Left kidney (tissue), 8 donors: Measurements from ENCODE around the gene TBCK. TPM values are rescaled to one million over a fixed set of nuclear protein-coding genes. Genes with fewer than 3 reads are reported as not detected.

ENCODE experiments used
- DNase-seq: peaks from one replicate; pipeline ENCODE4 v3.0.0-alpha.2; 2013
- long read RNA-seq, 8 donors: transcript quantifications; one replicate each; lab custom pipeline, GENCODE V29; 2026
- polyA plus RNA-seq: library from polyadenylated mRNA; unstranded; fragments of 120-200 nt; gene quantifications from one replicate; pipeline ENCODE4 v1.2.1, GENCODE V29; 2013; ENCODE audit not compliant: insufficient read length

The TBCK gene
- polyA plus RNA-seq: 71.6 TPM
- long read RNA-seq, donor 1, partial matches to known transcripts: 7 of 10 reads
- long read RNA-seq, donor 1, other reads (novel, unspliced or antisense): 0 of 10 reads
- long read RNA-seq, donor 2: 0 reads
- long read RNA-seq, donor 3, partial matches to known transcripts: 13 of 14 reads
- long read RNA-seq, donor 3, other reads (novel, unspliced or antisense): 0 of 14 reads
- long read RNA-seq, donor 4: 0 reads
- long read RNA-seq, donor 5, partial matches to known transcripts: 11 of 13 reads
- long read RNA-seq, donor 5, other reads (novel, unspliced or antisense): 0 of 13 reads
- long read RNA-seq, donor 6, partial matches to known transcripts: 0 of 1 reads
- long read RNA-seq, donor 6, other reads (novel, unspliced or antisense): 0 of 1 reads
- long read RNA-seq, donor 7, partial matches to known transcripts: 0 of 6 reads
- long read RNA-seq, donor 7, other reads (novel, unspliced or antisense): 0 of 6 reads
- long read RNA-seq, donor 8, partial matches to known transcripts: 0 of 2 reads
- long read RNA-seq, donor 8, other reads (novel, unspliced or antisense): 0 of 2 reads

DNA sequence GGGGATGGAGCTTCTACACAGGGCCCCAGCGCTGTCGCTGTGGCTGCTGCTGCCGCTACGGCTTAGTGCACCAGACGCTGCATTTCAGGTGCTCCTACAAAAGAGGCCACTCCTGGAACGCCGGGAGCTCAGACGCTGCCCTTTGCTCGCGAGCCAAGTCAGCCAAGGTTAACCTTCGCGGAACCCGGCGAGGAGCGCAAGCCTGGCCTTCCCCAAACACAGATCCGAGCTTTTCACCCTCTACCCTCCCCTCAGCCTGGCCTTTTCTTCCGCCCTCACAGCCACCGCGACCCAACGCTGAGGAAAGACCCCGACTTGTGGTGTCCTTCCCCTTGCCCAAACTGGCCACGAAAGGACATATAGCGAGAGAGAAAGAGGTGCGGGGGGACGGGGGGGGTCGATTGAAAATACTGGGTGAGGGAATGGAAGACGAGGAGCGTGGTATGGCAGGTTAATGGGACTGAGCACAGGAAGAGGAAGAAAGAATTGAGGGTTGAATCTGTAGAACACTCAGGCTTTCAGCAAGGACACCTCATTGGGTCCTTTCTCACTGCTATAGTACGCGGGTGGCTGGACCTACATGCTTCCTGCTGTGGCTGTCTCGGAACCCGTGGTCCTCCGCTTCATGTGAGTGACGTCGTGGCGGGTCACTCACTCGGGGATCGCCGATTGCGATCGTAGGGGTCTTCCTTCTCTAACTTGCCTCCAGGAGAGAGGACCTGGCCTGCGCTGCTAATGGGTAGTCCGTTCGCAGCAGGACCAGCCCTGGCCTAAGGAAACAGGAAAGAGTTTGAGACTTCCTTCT is at the start of gene TBCK, which contains the start of gene AIMP1:
TBCK (minus strand) TSS at position 242 of the 805 bp plus-strand sequence. CDS start 7,249 bp downstream, outside the sequence.
AIMP1 (plus strand) TSS at position 583 of the 805 bp plus-strand sequence. CDS start 8,460 bp downstream, outside the sequence.
- DNase-seq: peak; percentile 95

DNA sequence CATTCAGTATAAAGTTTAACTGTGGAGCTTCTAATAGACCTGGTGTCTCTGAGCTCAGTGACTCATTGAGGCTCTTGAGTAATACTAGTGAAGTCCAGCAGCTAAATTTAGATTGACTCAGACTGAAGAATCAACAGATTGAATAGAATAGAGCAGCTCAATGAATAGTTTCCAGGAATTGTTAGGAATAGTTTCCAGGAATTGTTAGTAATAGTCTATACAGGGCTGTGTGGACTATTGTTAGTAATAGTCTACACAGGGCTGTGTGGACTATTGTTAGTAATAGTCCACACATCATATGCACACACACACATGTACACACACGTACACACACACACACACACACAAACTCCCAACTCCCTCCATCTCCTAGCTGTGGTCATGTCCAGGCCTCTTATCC is 49.6 kb upstream of the TBCK start:
- DNase-seq: no peak

DNA sequence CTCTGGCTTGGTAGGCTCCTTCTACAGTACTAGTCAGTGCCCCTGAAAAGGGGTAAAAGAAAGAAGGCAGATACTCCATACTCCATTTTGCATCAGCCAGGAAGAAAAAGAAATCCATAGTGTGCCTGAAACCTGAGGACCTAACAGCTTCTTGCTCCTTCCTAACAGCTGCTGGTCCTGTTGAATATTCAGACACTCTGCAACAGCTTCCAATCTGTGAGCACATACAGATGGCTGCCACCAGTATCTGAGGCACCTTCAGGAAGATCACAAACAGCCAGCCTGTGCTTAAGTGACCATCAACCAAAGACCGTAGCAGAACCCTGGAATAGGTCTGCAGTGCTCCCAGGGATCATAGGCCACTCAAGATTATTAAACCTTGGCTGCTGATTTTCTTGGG is 48.3 kb upstream of the TBCK start:
- no peak for DNase-seq

DNA sequence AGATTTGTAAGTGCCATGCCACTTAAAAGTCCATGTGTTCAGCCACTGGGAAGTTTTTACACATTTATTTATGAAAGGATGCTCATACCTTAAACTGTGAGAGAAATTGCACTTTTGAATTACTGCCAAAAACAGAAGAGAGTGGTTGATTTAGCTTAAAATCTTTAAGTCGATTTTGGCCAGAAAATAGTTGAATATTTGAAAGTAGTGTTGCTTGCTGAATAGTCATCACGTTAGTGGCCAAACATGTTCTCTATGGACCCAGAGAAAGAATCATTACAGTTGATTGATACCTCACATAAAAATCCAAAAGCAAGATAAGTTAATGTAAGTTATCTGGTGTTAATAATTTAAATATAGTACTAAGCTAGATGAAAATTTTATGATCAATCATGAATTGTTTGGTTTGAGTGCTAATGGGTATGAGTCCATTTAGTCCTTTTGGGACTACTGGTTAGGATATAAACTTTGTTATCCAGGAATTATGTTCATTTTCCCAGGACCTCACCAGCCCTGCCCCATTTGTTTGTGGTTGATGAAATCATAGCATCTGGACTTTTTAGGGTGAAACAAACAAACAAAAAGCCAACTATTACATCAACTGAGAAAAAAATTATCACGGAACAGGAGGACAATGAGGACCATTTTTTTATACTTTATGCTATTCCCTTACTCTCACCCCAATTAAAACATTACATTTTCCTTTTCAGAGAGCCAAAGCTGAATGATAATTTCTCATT is 46.2 kb upstream of the TBCK start:
- DNase-seq: no peak

DNA sequence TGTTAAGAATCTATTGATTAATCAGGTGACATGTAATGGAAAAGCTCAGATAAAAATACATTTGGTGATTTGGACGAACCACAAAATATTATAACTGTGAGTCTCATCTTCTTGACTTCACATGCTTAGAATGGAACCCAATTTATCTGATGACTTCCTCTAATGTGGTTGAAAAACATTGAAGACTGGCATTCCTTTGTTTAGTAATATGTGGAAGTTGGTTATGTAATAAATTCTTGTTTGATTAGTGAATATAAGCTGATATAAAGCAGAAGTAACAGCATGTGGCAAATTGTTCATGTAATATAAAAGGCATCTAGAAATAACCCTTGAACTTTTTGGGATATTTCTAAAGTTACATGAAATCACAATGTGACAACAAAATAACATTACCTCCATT is 42.9 kb upstream of the TBCK start:
- DNase-seq: no peak

DNA sequence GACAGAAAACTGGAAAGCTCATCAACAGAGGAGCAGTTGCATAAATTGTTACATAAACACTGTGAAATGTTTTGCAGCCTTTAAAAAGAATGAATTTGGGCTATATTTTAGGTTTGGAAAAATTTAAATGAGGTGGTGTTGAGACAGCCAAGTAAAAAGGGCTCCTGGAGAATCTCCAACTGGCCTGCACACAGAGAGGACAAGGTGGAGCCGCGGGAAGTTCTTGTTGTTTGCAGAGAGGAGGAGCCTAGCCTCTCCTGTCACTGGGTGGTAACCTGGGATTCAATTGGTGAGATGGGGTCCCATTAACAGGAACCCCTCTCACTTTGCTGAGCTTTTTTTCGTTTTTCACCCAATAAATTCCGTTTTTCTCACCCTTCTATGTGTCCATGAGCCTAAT is 39.2 kb upstream of the TBCK start:
- DNase-seq: no peak

DNA sequence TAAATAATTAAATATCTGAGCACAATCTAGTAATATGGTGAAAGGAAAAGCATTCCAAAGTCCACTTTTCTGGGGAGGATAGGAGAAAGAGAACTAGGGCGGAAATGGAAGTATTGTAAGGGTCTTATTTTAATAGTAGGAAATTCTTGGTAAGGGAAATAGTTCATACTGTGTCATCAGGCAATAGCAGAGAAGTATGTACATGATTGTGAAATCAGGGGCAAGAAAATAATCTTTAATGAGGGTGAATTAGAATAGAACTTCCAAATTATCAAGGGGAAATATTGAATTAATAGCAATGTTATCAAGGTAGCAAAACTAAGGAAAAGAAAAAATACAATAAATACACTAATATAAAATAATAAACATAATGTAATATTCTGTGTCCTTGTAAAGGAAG is 37.8 kb upstream of the TBCK start:
- DNase-seq: no peak

DNA sequence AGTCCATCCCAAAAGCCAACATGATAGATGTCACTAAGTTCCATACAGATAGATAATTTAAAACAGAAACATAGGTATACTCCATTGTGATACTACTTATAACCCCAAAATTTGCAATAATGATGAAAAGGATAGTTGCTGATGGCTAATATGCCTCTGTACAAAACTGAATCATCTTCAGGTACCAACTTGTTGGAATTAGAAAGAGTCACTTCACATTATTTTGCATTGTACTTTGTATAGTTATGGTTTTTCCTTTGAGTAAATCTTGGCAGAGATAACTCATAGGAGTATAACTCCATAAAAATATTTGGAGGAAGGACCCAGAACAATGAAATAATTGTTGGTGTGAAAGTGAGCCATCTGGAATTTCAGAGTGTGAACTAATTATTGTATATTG is 35.0 kb upstream of the TBCK start:
- no peak for DNase-seq

DNA sequence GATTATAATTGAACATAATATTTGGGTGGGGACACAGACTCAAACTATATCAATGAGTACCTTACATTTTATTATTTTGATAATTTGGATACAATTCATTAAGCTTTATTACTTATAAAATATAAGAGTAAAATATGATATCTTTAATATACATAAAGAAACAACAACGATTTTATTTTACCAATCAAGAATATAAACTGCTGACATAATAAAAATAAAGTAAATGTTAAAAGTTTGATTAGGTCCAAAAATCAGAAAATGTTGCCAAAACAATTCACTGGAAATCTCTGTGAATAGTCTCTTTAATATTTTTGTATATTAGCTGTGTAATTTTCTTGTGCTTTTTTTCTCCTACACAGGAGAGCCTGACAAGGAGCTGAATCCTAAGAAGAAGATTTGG is 31.2 kb upstream of the TBCK start:
- DNase-seq: no peak

DNA sequence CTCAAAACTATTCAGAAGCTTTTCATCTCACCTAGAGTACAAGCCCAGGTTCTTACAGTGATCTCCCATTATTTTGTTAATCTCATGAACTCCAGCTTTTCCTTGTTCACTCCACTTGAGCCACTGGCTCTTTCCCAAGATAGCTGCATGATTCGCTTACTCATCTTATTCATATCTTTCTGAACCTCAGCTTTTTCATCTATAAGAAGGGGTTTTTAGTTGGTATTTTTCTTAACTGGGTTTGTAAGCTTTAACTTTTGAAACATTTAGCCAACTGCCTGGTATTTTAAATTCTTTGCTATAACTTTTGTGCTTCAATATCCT is 28.6 kb upstream of the TBCK start:
- DNase-seq: no peak

DNA sequence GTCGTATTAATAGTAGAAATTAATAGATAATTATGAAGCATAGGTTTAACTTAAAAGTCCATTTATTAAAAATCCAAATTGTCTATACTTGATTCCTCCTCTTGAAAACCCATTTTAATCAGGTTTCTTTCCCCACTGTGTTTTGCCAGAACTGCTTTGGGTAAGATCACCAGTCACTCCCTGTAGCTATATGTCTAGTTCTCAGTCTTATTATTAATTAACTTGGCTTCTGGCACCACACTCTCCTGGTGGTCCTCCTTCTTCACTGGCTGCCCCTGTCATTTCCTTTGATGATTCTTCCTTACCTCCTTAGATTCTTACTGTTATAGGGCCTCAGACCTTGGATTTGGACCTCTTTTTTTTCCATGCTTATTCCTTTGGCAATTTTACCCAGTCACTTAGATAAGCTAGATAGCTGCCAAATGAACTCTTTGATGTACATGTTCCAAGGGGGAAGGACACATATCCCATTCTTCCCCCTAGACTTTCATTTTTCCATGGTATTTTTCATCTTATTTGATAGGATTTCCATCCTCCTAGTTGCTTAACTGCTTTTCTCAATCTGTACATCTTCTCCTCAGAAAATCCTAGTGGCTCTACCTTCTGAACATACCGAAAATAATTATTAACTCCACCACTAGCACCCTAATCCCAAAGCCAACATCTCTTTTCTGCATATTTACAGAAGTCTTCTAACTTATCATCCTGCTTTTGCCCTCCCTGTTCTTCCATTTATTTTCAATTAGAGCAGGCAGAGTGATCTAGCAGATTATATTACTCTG is 28.0 kb upstream of the TBCK start:
- no peak for DNase-seq

DNA sequence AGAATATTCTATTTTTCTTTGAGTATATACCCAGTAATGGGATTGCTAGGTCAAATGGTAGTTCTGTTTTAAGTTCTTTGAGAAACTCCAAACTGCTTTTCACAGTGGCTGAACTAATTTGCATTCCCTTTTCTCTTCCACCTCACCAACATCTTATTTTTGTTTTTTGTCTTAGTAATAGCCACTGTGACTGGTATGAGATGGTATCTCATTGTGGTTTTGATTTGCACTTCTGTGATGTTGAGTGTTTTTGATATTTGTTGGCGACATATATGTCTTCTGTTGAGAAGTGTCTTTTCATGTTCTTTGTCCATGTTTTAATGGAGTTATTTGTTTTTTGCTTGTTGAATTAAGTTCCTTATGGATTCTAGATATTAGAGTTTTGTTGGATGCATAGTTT is 24.8 kb upstream of the TBCK start:
- DNase-seq: no peak

DNA sequence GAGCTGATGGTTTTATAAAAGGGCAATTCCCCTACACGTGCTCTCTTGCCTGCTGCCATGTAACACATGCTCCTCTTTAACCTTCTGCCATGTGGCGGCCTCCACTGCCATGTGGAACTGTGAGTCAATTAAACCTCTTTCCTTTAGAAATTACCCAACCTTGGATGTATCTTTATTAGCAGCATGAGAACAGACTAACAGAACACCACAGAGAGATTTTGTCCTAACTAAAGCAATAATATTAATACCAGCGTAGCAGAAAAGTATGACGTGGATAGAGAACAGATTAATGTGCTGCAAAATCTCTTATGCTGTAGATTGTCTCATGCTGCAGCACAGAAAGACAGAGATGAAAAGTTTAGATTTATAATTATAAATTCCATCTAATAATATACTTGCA is 23.4 kb upstream of the TBCK start:
- no peak for DNase-seq

DNA sequence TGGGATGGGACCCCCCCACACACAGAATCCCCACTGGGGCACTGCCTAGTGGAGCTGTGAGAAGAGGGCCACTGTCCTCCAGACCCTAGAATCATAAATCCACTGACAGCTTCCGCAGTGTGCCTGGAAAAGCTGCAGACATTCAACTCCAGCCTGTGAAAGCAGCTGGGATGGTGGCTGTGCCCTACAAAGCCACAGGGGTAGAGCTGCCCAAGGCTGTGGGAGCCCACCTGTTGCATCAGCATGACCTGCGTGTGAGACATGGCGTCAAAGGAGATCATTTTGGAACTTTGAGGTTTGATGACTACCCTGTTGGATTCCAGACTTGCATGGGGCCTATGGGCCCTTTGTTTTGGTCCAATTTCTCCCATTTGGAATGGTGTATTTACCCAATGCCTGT is 22.7 kb upstream of the TBCK start:
- no peak for DNase-seq

DNA sequence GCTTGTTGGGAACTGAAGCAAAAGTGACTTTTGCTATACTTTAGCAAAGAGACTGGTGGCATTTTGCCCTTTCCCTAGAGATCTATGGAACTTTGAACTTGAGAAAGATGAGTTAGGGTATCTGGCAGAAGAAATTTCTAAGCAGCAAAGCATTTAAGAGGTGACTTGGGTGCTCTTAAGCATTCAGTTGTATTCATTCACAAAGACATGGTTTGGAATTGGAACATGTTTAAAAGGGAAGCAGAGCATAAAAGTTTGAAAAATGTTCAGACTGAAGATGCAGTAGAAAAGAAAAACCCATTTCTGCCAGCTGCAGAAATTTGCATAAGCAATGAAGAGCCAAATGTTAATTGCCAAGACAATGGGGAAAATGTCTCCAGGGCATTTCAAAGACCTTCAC is 21.9 kb upstream of the TBCK start:
- DNase-seq: no peak

DNA sequence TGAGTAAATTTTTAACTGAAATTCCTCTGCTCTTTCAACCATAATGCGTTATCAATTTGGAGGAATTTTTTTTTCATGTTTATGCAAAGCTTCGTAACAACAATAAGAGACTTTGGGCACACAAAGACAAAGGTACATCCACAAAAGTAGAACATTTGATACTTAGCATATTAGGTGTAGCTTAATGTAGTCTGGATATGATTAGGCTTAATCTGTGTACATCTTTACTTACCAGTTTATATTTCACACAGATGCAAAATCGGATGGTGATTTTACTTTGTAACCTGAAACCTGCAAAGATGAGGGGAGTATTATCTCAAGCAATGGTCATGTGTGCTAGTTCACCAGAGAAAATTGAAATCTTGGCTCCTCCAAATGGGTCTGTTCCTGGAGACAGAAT is 20.6 kb upstream of the TBCK start:
- DNase-seq: no peak

DNA sequence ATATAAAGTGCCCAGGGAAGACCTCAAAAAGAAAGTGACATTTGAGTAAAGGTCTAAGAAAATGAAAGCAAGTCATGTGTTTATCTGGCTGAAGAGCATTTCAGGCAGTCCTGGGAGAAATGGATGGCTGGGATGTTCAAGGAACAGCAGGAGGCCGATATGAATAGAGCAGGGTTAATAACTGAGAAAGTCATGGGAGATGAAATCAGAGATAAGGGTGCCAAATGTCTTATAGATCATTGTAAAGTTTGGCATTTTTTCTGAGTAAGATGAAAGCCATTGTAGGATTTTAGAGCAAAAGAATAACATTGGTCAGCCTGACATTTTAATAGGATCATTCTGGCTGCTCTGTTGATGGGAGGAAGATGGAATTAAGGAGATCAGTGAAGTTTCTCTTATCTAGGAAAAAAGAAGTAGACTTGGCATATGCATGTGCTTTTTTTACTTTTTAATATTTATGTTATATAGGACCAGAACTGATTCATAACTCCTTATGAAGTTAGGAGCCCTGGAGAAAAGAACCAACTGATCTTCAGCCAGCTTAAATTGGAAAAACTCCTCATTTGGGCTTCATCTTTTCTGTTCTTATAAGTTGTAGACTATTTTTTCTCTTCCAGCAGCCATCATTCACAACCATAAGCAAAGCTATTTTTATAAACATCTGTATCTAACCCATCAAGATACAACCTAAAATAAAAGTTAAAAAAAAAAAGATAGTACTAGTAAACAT is 18.9 kb upstream of the TBCK start:
- DNase-seq: no peak

DNA sequence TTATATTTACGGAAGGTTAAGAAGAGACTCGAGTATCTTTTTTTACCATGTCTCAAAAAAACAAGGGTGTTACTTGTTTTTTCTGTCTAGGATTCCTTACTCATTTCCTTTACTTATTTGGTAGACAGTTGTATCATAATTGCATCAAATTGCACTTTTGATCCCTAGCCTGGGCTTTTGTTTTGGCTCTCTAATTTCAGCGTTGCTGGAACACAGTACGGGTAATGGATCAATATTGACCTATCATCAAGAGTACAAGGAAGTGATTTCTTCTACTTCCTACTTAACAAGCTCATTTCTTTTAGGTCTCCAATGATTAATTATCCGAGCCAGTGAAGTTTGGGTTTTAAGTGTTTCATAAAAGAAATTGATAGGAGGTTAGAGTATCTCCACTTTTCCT is 17.2 kb upstream of the TBCK start:
- no peak for DNase-seq

DNA sequence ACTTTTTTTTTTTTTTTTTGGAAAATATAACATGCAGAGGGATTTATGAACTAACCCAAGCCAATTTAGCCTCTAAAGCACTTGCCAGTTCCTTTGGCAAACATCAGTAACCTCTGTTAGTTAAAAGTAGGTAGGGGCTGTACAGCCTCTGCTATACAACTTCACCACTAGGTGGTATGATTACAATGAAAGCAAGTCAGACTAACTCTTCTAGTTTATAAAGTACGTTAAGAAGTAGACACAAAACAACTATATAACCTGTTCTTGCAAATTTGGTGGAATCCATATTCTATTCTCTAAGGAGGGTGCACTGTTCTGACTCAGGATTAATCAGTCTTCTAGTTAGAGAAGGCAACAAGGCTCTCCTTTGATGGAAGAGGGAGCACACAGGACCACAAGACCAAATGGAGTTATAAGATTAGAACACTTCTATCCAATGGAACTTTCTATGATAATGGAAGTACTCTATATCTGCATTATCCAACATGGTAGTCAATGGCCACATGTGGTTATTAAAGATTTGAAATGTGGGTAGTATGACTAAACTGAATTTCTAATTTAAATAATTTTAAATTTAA is 13.1 kb upstream of the TBCK start:
- peak; percentile 24 for DNase-seq

DNA sequence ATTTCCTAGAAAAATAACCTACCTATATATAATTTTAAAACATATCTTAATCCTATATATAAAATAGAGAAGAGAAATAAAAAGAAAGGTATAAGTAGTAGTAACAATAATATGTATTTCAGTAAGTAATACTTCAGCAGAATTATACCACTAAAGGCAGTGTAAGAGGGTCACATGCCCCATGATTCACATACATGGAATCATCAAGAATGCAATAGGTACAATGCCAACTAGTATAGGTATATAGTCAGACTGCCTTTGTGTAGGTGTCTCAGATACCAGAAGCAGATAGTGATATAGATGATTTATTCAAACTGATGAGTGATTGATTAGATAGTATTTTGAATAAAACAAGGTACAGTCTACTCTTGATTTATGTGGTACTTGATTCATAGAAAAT is 9.8 kb upstream of the TBCK start:
- no peak for DNase-seq

DNA sequence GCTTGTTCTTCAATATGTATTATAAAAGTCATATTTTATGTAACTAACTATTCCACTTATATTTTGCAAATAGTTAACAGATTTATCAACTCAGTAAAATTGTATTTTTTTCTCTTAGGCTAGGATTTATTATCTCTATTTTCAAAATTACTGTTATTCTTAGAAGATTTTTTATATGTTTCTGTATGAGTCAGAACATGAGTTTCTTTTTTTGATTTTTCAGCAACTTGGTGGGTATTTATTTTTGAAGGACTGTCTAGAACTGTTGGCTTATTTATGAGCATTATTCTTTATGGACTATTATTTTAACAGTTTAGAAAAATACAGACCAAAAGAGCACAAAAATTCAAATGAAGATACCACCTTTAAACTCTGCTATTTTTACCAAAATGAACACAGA is 7.1 kb upstream of the TBCK start:
- no peak for DNase-seq
